Gastroesophageal sphincter (tissue), 3 donors: ENCODE data around the gene TTC7B.

ENCODE experiments used
- CTCF ChIP-seq, 4 experiments: fragments of 200-600 bp in 2 of 4; fragments of 450-650 bp in 2 of 4; sonication (generic) in 1 of 4; IDR thresholded peaks; one replicate each; pipeline ENCODE4 v1.5.1; 2017 to 2019; ENCODE audit warnings: antibody characterized with exemption in 4 of 4, mild to moderate bottlenecking in 2 of 4, moderate library complexity in 2 of 4
- EP300 ChIP-seq: sonication (generic); formaldehyde crosslinking; IDR thresholded peaks from one replicate; pipeline ENCODE4 v1.6.1; 2017; ENCODE audit warnings: antibody characterized with exemption, mild to moderate bottlenecking
- POLR2A ChIP-seq, 2 donors: fragments of 450-650 bp; IDR thresholded peaks; one replicate each; pipeline ENCODE4 v1.6.1; 2017; ENCODE audit warnings: antibody characterized with exemption in 2 of 2, mild to moderate bottlenecking in 2 of 2, moderate library complexity in 1 of 2
- POLR2AphosphoS5 ChIP-seq: sonication (generic); formaldehyde crosslinking; IDR thresholded peaks from one replicate; pipeline ENCODE4 v1.6.1; 2017; ENCODE audit warnings: antibody characterized with exemption

- TF ChIP-seq POLR2A (IDR thresholded peaks at IDR 0.05), result no peak
- TF ChIP-seq CTCF (IDR thresholded peaks at IDR 0.05), result no peak
- no peak for TF ChIP-seq POLR2AphosphoS5
- no peak for TF ChIP-seq EP300
These were observed 95.9 kb downstream of the TTC7B start for GRCh38 chr14:90720336-90720735.
